WI38 (cell line): ENCODE results near the gene TPRG1L.

Experiments
- H3K4me3 ChIP-seq: 2 replicates; pipeline ENCODE4 v1.5.1; 2011; ENCODE audit warnings: low read depth, mild to moderate bottlenecking, control low read depth, low read length
- TF ChIP-seq, protein P1 (sequence below): IDR thresholded peaks from 2 replicates; pipeline ENCODE4 v1.5.1; 2012; ENCODE audit warnings: low read depth, mild to moderate bottlenecking, control low read depth, low read length

TPRG1L gene

DNA sequence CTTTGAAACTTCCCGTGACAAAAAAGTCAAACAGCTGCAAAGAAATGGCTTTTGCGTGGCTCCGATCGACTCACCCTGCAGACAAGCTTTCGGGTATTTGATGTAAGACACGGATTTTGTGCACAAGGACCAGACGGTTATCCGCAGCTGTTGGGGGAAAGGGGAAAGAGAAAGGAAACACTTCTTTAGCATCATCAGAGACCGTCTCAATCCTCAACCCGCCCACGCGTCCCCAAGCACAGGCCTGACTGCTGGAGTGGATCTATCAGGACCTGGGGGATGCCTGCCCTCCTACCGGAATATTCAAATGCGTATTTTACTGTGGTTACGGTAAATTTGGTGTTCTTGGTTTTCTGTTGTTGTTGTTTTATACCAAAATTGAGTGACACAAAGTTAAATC lies 13.9 kb downstream of the TPRG1L start:
- no peak overlapping the region for H3K4me3 ChIP-seq
- TF ChIP-seq, protein P1, sequence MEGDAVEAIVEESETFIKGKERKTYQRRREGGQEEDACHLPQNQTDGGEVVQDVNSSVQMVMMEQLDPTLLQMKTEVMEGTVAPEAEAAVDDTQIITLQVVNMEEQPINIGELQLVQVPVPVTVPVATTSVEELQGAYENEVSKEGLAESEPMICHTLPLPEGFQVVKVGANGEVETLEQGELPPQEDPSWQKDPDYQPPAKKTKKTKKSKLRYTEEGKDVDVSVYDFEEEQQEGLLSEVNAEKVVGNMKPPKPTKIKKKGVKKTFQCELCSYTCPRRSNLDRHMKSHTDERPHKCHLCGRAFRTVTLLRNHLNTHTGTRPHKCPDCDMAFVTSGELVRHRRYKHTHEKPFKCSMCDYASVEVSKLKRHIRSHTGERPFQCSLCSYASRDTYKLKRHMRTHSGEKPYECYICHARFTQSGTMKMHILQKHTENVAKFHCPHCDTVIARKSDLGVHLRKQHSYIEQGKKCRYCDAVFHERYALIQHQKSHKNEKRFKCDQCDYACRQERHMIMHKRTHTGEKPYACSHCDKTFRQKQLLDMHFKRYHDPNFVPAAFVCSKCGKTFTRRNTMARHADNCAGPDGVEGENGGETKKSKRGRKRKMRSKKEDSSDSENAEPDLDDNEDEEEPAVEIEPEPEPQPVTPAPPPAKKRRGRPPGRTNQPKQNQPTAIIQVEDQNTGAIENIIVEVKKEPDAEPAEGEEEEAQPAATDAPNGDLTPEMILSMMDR, result no peak

DNA sequence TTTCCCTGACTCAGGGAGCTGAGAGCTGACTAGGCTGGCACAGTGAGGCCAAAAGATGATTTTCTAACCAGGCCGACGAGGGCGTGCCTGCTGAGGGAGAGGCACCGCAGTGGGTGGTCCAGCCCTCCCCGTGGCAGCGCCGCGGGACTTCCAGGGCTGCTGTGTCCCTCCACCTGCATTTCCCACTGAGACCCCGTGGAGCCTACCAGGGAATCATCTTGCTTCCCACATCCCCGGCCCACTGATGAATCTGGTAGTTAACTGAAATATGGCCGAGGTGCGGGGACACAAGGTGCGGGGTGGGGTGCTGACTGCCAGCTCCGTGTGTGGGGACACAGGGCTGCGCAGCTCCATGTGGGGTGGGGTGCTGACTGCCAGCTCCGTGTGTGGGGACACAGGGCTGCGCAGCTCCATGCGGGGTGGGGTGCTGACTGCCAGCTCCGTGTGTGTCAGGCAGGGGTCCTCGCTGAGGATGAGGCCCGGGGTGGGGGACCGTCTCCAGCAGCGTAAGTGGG lies 14.6 kb downstream of the TPRG1L start:
- TF ChIP-seq, protein P1, result no peak
- H3K4me3 ChIP-seq, result no peak overlapping the region

DNA sequence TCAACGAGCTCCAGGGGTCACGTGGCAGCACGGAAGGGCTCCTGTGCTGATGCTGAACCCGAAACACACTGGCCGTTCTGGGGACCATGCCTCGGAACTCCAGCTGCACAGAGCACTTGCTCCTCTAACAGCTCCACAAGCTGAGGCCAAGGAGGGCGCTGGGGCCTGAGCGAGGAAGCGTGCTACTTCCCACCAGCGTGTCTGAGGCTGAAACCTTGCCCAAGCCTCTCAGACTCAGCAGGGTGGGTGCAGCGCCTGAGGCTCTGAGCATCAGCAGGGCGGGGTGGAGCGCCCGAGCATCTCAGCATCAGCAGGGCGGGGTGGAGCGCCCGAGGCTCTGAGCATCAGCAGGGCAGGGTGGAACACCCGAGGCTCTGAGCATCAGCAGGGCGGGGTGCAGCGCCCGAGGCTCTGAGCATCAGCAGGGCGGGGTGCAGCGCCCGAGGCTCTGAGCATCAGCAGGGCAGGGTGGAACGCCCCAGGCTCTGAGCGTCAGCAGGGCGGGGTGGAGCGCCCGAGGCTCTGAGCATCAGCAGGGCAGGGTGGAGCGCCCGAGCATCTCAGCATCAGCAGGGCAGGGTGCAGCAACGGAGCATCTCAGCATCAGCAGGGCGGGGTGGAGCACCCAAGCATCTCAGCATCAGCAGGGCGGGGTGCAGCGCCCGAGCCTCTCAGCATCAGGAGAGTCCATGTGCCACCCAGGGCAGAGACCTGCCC lies 15.5 kb downstream of the TPRG1L start:
- no peak overlapping the region for H3K4me3 ChIP-seq
- TF ChIP-seq, protein P1, result no peak

DNA sequence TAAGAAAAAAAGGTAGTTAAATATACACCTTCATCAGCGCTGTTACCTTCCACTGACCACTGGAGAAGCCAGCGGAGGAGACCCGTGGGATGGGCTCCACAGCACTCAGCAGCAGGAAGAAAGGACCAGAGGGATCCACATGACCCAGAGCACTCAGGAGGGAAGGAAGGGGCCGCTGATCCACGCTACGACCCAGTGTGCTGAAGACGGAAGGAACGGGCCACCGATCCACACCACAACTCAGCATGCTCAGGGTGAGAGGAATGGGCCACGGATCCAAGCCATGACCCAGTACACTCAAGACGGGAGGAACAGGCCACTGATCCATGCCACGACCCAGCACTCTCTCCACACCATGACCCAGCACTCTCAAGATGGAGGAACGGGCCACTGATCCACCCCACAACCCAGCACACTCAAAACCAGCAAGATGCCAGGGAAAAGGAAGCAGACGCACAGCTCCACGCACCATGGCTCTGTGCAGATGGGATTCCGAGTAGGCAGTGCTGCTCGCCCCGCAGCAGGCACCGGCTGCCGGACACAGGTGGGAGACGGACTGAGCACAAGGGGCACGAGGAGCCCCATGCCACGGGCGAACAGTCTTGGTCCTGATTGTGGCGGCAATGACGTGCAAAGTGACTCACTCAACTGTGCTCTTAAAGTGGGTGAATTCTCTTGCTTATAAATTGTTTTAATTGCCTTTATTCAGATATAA lies 16.4 kb downstream of the TPRG1L start:
- no peak overlapping the region for H3K4me3 ChIP-seq
- TF ChIP-seq, protein P1, result no peak

DNA sequence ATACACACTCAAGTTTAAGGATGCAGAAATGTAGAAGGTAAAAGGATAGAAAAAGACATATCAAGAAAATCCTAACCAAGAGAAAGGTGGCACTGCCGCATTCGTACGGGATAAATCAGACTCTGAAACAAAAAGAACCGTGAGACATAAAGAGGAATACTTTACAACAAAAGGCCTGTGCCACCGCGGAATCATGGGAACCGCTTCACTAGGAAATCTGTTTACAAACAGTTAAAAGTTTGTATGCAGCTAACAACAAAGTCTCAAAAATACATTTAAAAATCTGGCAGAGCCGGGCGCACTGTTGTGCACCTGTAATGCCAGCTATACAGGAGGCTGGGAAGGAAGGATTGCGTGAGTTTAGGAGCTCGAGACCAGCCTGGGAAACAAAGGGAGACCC lies 17.0 kb downstream of the TPRG1L start:
- H3K4me3 ChIP-seq, result no peak overlapping the region
- TF ChIP-seq, protein P1, result no peak

DNA sequence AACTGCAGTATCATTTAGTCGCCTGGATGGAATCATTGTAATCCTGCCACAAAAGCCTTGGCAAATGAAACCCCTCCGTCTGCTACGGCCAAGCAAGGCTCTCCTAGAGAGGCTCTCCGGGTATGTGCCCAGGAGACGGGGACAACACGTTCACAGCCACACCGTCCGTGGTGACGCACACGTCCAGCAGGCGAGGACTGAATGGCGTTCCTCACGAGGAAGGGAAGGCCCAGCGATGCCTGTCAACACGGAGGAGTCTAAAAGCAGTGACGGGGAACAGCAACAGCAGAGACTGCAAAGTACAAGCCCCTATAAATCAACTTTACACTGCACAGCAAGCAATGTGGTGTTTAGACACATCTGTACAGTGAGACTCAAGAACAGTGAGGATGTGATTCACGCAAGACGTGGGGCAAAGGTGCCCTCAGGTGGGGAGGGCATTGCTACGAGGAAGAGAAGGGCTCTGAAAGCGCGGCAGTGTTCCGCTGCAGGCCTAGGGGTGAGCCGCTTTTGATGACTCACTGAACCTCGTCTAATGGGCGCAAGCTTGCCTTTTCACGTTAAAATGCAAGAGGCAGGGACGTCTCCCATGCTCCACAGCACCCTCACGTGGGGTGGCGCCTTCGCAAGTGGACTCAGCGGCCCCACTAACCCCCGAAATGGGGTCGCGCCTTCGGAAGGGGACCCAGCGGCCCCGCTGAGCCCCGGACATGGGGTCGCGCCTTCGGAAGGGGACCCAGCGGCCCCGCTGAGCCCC lies 18.3 kb downstream of the TPRG1L start:
- TF ChIP-seq, protein P1, result no peak
- no peak overlapping the region for H3K4me3 ChIP-seq
